HepG2 (cell line): Measurements from ENCODE around the gene LRFN2. TPM values are rescaled to one million over a fixed set of nuclear protein-coding genes. Genes with fewer than 3 reads are reported as not detected.

Experiments
- ATAC-seq: fragments of 200-7000 bp; cut with Tn5 transposase; 3 replicates; pipeline ENCODE4 v1.9.1; 2020; ENCODE audit warnings: mild to moderate bottlenecking, moderate library complexity
- BruUV-seq: library from RNA; stranded (reverse); fragments of 400-500 nt; replicated peaks from 2 replicates; lab custom pipeline; 2021; lab: Mats Ljungman, UMichigan
- CTCF ChIA-PET: fragments of 300-600 bp; formaldehyde crosslinking; extraction: SDS; loops from one replicate; lab custom pipeline; 2021; ENCODE audit warnings: low total read pairs, inconsistent platforms, low intra/inter-chr PET ratio; lab: Yijun Ruan, JAX
- POLR2A ChIA-PET: fragments of 350-600 bp; sonication (Branson Sonifier 250); formaldehyde crosslinking; loops from one replicate; lab custom pipeline; 2020; ENCODE audit warnings: antibody characterized with exemption, inconsistent platforms; lab: Yijun Ruan, JAX
- DNase-seq: peaks from one replicate; pipeline ENCODE4 v3.0.0-alpha.2; 2015; ENCODE audit warnings: low spot score
- FAIRE-seq: peaks from 3 replicates; lab custom pipeline; 2011; peaks lifted over from hg19 to GRCh38; lab: Jason Lieb, UNC
- H2AFZ ChIP-seq: one replicate; pipeline ENCODE4 v1.6.1; 2011; ENCODE audit warnings: low read length, inconsistent platforms
- H3K27ac ChIP-seq: fragments of 300-600 bp; 3 replicates; pipeline ENCODE4 v1.8.0; 2011; ENCODE audit warnings: mixed run types, mild to moderate bottlenecking, mixed read lengths, low read length, inconsistent platforms; ENCODE audit not compliant: insufficient read depth; ENCODE audit errors: extremely low read length
- H3K27me3 ChIP-seq, 2 experiments: fragments of 200-600 bp in 1 of 2; 2 replicates in 1 of 2; 3 replicates in 1 of 2; pipeline versions ENCODE4 v1.6.0 to v1.8.0; 2011; ENCODE audit warnings: low read length in 2 of 2, mild to moderate bottlenecking in 2 of 2, moderate library complexity in 2 of 2, inconsistent platforms in 1 of 2; ENCODE audit not compliant: insufficient read depth in 2 of 2, control insufficient read depth in 1 of 2
- H3K36me3 ChIP-seq, 2 experiments: fragments of 200-600 bp in 1 of 2; replicated peaks in 1 of 2; 2 replicates in 1 of 2; 3 replicates in 1 of 2; pipeline versions ENCODE4 v1.5.1 to v1.8.0; 2011; ENCODE audit warnings: low read length in 2 of 2, inconsistent platforms in 1 of 2; ENCODE audit not compliant: insufficient read depth in 2 of 2, control insufficient read depth in 1 of 2
- H3K4me1 ChIP-seq: 2 replicates; pipeline ENCODE4 v1.5.1; 2012; ENCODE audit warnings: low read length, inconsistent platforms; ENCODE audit not compliant: insufficient read depth
- H3K4me2 ChIP-seq: 2 replicates; pipeline ENCODE4 v1.6.0; 2011; ENCODE audit warnings: low read depth, low read length, inconsistent platforms
- H3K4me3 ChIP-seq, 3 experiments: fragments of 200-600 bp in 1 of 3; sonication (generic), shearing (Covaris generic) in 1 of 3; replicated peaks in 1 of 3; 2 replicates each; pipeline ENCODE4 v1.5.1; 2011 to 2016; ENCODE audit warnings: low read length in 3 of 3, inconsistent platforms in 2 of 3, low read depth in 2 of 3, mild to moderate bottlenecking in 2 of 3, control low read depth in 1 of 3, mixed read lengths in 1 of 3; ENCODE audit not compliant: insufficient read depth in 1 of 3
- H3K79me2 ChIP-seq: one replicate; pipeline ENCODE4 v1.6.1; 2011; ENCODE audit warnings: low read length, inconsistent platforms; ENCODE audit not compliant: insufficient read depth
- H3K9ac ChIP-seq: 2 replicates; pipeline ENCODE4 v1.6.0; 2011; ENCODE audit warnings: mild to moderate bottlenecking, low read depth, low read length, inconsistent platforms; ENCODE audit not compliant: insufficient read depth
- H3K9me3 ChIP-seq: 2 replicates; pipeline ENCODE4 v1.5.1; 2012; ENCODE audit warnings: mild to moderate bottlenecking, low read length
- H4K20me1 ChIP-seq: 2 replicates; pipeline ENCODE4 v1.6.0; 2011; ENCODE audit warnings: inconsistent platforms, mild to moderate bottlenecking, low read length, moderate library complexity; ENCODE audit not compliant: insufficient read depth
- DMAP1 ChIP-seq: IDR thresholded peaks from 2 replicates; pipeline ENCODE4 v1.6.1; 2016
- JUND ChIP-seq: sonication (generic); formaldehyde crosslinking; IDR thresholded peaks from 2 replicates; pipeline ENCODE4 v1.8.0; 2022; ENCODE audit warnings: mild to moderate bottlenecking, missing genetic modification reagents
- MEIS1 ChIP-seq: sonication (generic); formaldehyde crosslinking; IDR thresholded peaks from 2 replicates; pipeline ENCODE4 v1.9.0; 2021; ENCODE audit warnings: mild to moderate bottlenecking, missing genetic modification reagents, moderate library complexity, borderline replicate concordance
- MIXL1 ChIP-seq: IDR thresholded peaks from 2 replicates; pipeline ENCODE4 v1.6.1; 2016
- MYC ChIP-seq: sonication (generic); formaldehyde crosslinking; IDR thresholded peaks from 2 replicates; pipeline ENCODE4 v1.9.0; 2021; ENCODE audit warnings: missing genetic modification reagents, borderline replicate concordance
- MYNN ChIP-seq: sonication (generic); formaldehyde crosslinking; IDR thresholded peaks from 2 replicates; pipeline ENCODE4 v1.4.0; 2020; ENCODE audit warnings: mild to moderate bottlenecking, low read depth, missing genetic modification reagents
- NFKB2 ChIP-seq: sonication (generic); formaldehyde crosslinking; IDR thresholded peaks from 2 replicates; pipeline ENCODE4 v1.4.0; 2020; ENCODE audit warnings: missing genetic modification reagents, borderline replicate concordance
- SMAD9 ChIP-seq: sonication (generic); formaldehyde crosslinking; IDR thresholded peaks from 2 replicates; pipeline ENCODE4 v1.5.1; 2020; ENCODE audit warnings: mild to moderate bottlenecking, missing genetic modification reagents
- ZC3H13 ChIP-seq: sonication (generic); formaldehyde crosslinking; IDR thresholded peaks from 2 replicates; pipeline ENCODE4 v1.8.1; 2023; ENCODE audit warnings: mild to moderate bottlenecking, missing genetic modification reagents, moderate library complexity
- ZFY ChIP-seq: sonication (generic); formaldehyde crosslinking; IDR thresholded peaks from 2 replicates; pipeline ENCODE4 v1.4.0; 2020; ENCODE audit warnings: missing genetic modification reagents
- ZNF337 ChIP-seq: sonication (generic); formaldehyde crosslinking; IDR thresholded peaks from 2 replicates; pipeline ENCODE4 v1.5.1; 2020; ENCODE audit warnings: missing genetic modification reagents, low read depth, mild to moderate bottlenecking, borderline replicate concordance
- ZNF614 ChIP-seq: IDR thresholded peaks from 2 replicates; pipeline ENCODE4 v1.6.1; 2018; ENCODE audit warnings: missing biosample characterization, missing genetic modification reagents, inconsistent platforms, borderline replicate concordance
- ZNF672 ChIP-seq: sonication (generic); formaldehyde crosslinking; IDR thresholded peaks from 2 replicates; pipeline ENCODE4 v1.8.1; 2022; ENCODE audit warnings: missing genetic modification reagents
- ZNF709 ChIP-seq: sonication (generic); formaldehyde crosslinking; IDR thresholded peaks from 2 replicates; pipeline ENCODE4 v1.5.0; 2020; ENCODE audit warnings: mild to moderate bottlenecking, missing genetic modification reagents
- ZNF782 ChIP-seq: sonication (generic); formaldehyde crosslinking; IDR thresholded peaks from 2 replicates; pipeline ENCODE4 v1.4.0; 2020; ENCODE audit warnings: missing genetic modification reagents, mild to moderate bottlenecking, borderline replicate concordance
- ZNF792 ChIP-seq: IDR thresholded peaks from 2 replicates; pipeline ENCODE4 v1.6.1; 2016
- WGBS: methylation state at CpG from one replicate; pipeline ENCODE4 v1.1.6; 2017; ENCODE audit warnings: low lambda C conversion rate; 5-methylcytosine and 5-hydroxymethylcytosine counted together
- in situ Hi-C: cut with HindIII; loops from 2 replicates; pipeline ENCODE4 v1.10.0; 2017; ENCODE audit warnings: low pct_unique_long_range_greater_than_20kb; ENCODE audit not compliant: extremely low pct_ligation_motif_present
- intact Hi-C: fragments of 100-400 bp; cut with micrococcal nuclease; formaldehyde crosslinking; loops from one replicate; pipeline ENCODE4 v1.10.0; 2022; ENCODE audit not compliant: unreplicated experiment
- polyA plus RNA-seq, 8 experiments: library from polyadenylated mRNA; depleted of rRNA in 3 of 8; stranded (reverse) in 7 of 8; unstranded in 1 of 8; fragments of >200 nt; fragmentation: Illumina TruSeq in 4 of 8; extraction: Trizol in 4 of 8; gene quantifications; 2 replicates each; pipeline versions ENCODE4 v1.2.1 to v1.2.3, GENCODE V29; 2011 to 2016; ENCODE audit warnings: low read depth in 4 of 8, missing spikeins in 1 of 8, mixed read lengths in 1 of 8; ENCODE audit not compliant: insufficient read depth in 1 of 8
- total RNA-seq, 5 experiments: library from RNA; depleted of rRNA; stranded (reverse); fragments of >200 nt; fragmentation: Illumina TruSeq; extraction: Trizol; gene quantifications; 2 replicates each; pipeline ENCODE4 v1.2.3, GENCODE V29; 2016; ENCODE audit warnings: low read depth in 1 of 5
- TF ChIP-seq, protein P1 (sequence below): sonication (generic); formaldehyde crosslinking; IDR thresholded peaks from 2 replicates; pipeline ENCODE4 v1.8.1; 2023; ENCODE audit warnings: mild to moderate bottlenecking, missing genetic modification reagents, borderline replicate concordance
- TF ChIP-seq, protein P2 (sequence below): sonication (generic); formaldehyde crosslinking; IDR thresholded peaks from 2 replicates; pipeline ENCODE4 v1.8.1; 2023; ENCODE audit warnings: mild to moderate bottlenecking, missing genetic modification reagents
- TF ChIP-seq, protein P3 (sequence below): sonication (generic); IDR thresholded peaks from 2 replicates; pipeline ENCODE4 v1.6.1; 2016; ENCODE audit warnings: low read depth, borderline replicate concordance
- TF ChIP-seq, protein P4 (sequence below): IDR thresholded peaks from 2 replicates; pipeline ENCODE4 v1.6.1; 2016

The LRFN2 gene
- total and polyA plus RNA-seq, 2 of the 13 experiments (the other 11 are each of a cell fraction or from before 2014, with no cell fraction given): not detected

DNA sequence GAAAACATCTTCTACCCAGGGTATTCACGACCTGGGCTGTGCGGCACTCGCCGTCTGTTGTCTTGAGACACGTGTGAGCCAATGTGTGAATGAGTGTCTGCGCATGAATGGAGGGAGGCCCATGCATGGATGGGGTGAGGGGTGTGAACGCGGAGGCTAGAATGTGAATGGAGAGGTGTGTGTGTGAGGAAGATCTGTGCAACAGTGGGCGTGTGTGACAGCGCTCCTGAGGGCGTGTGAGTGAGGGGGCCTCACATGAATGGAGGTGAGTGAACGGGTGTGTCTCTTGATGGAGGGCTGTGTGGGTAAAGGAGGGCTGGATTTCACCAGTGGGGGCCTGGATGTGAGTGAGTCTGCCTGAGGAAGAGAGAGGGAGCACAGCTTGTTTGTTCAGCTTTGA lies 146.0 kb downstream of the LRFN2 start:
- DNase-seq: no peak
- CTCF ChIA-PET: no interaction called here
- Histone ChIP-seq H2AFZ (no peak overlapping the region), H3K27ac (no peak overlapping the region), H3K9ac (no peak overlapping the region)
- TF ChIP-seq MIXL1 (CRISPR knock-in tag): no peak
- no peak for TF ChIP-seq ZNF337
- no peak for TF ChIP-seq ZNF709 (CRISPR knock-in tag)
- no peak for TF ChIP-seq DMAP1
- no peak for TF ChIP-seq JUND (CRISPR knock-in tag)
- TF ChIP-seq SMAD9: no peak
- no peak for TF ChIP-seq NFKB2 (CRISPR knock-in tag)
- no peak for TF ChIP-seq MYNN (CRISPR knock-in tag)
- TF ChIP-seq, protein P1, sequence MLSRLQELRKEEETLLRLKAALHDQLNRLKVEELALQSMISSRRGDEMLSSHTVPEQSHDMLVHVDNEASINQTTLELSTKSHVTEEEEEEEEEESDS: no peak
- TF ChIP-seq ZNF782 (CRISPR knock-in tag): no peak
- no peak for TF ChIP-seq ZC3H13 (CRISPR knock-in tag)
- no peak for TF ChIP-seq ZNF614 (CRISPR knock-in tag)
- no peak for TF ChIP-seq ZNF672 (CRISPR knock-in tag)
- no peak for TF ChIP-seq MEIS1 (CRISPR knock-in tag)
- TF ChIP-seq MYC: no peak
- TF ChIP-seq, protein P2, sequence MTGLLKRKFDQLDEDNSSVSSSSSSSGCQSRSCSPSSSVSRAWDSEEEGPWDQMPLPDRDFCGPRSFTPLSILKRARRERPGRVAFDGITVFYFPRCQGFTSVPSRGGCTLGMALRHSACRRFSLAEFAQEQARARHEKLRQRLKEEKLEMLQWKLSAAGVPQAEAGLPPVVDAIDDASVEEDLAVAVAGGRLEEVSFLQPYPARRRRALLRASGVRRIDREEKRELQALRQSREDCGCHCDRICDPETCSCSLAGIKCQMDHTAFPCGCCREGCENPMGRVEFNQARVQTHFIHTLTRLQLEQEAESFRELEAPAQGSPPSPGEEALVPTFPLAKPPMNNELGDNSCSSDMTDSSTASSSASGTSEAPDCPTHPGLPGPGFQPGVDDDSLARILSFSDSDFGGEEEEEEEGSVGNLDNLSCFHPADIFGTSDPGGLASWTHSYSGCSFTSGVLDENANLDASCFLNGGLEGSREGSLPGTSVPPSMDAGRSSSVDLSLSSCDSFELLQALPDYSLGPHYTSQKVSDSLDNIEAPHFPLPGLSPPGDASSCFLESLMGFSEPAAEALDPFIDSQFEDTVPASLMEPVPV (CRISPR knock-in tag): no peak
- TF ChIP-seq, protein P3, sequence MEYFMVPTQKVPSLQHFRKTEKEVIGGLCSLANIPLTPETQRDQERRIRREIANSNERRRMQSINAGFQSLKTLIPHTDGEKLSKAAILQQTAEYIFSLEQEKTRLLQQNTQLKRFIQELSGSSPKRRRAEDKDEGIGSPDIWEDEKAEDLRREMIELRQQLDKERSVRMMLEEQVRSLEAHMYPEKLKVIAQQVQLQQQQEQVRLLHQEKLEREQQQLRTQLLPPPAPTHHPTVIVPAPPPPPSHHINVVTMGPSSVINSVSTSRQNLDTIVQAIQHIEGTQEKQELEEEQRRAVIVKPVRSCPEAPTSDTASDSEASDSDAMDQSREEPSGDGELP: no peak
- TF ChIP-seq, protein P4, sequence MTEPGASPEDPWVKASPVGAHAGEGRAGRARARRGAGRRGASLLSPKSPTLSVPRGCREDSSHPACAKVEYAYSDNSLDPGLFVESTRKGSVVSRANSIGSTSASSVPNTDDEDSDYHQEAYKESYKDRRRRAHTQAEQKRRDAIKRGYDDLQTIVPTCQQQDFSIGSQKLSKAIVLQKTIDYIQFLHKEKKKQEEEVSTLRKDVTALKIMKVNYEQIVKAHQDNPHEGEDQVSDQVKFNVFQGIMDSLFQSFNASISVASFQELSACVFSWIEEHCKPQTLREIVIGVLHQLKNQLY (CRISPR knock-in tag): no peak
- no peak for TF ChIP-seq ZNF792 (CRISPR knock-in tag)
- TF ChIP-seq ZFY: no peak
- TF ChIP-seq, all 625 proteins: peak for 0
- Histone ChIP-seq H3K4me1 (no peaks in the 10 kb centered on the region), H3K36me3 (no peaks in the 10 kb centered on the region), H3K27me3 (no peaks in the 10 kb centered on the region; a peak in 2 of 5 replicates), H3K4me3 (no peak overlapping the region), H3K9me3 (no peaks in the 10 kb centered on the region), H3K79me2 (no peaks in the 10 kb centered on the region), H3K4me2 (no peak overlapping the region), H4K20me1 (no peaks in the 10 kb centered on the region)
- no TSS peak for BruUV-seq
- POLR2A ChIA-PET: no interaction called here
- in situ Hi-C loops: no loop called here
- ATAC-seq (no peak), FAIRE-seq (no peak)
- intact Hi-C loops: no loop called here
- 42% methylated on average over 12 of the region's 12 CpGs for WGBS
